HG03039 (cell line): ENCODE measurements around the gene ADARB1.

Experiments used
- ATAC-seq: cut with Tn5 transposase; IDR thresholded peaks from one replicate; pipeline ENCODE4 v1.9.1; 2021; ENCODE audit warnings: mild to moderate bottlenecking, moderate library complexity; ENCODE audit not compliant: unreplicated experiment

The ADARB1 gene

GRCh38 chr21:45074818-45075595 is 627 bp downstream of the ADARB1 start:
- no peak for ATAC-seq

- no peak for ATAC-seq
Observed at GRCh38 chr21:45075596-45076244, 1.3 kb downstream of the ADARB1 start.

- ATAC-seq: no peak
Observed at GRCh38 chr21:45076245-45076711, 1.9 kb downstream of the ADARB1 start.

GRCh38 chr21:45078371-45078770 is 4.0 kb downstream of the ADARB1 start:
- no peak for ATAC-seq

GRCh38 chr21:45078877-45079281 is 4.5 kb downstream of the ADARB1 start:
- ATAC-seq: no peak

GRCh38 chr21:45079351-45079750 is 5.0 kb downstream of the ADARB1 start:
- ATAC-seq: no peak

- ATAC-seq: no peak
Observed at GRCh38 chr21:45080232-45080631, 5.9 kb downstream of the ADARB1 start.

GRCh38 chr21:45080639-45081414 is 6.4 kb downstream of the ADARB1 start:
- no peak for ATAC-seq

GRCh38 chr21:45081636-45082035 is 7.3 kb downstream of the ADARB1 start:
- no peak for ATAC-seq

GRCh38 chr21:45082736-45083135 is 8.4 kb downstream of the ADARB1 start:
- no peak for ATAC-seq

- ATAC-seq: no peak
Observed at GRCh38 chr21:45084121-45084520, 9.7 kb downstream of the ADARB1 start.

- no peak for ATAC-seq
Observed at GRCh38 chr21:45084881-45085536, 10.6 kb downstream of the ADARB1 start.

- no peak for ATAC-seq
Observed at GRCh38 chr21:45085700-45086099, 11.3 kb downstream of the ADARB1 start.

GRCh38 chr21:45086337-45086958 is 12.1 kb downstream of the ADARB1 start:
- no peak for ATAC-seq

- ATAC-seq: no peak
Observed at GRCh38 chr21:45087022-45087823, 12.8 kb downstream of the ADARB1 start.

- no peak for ATAC-seq
Observed at GRCh38 chr21:45088116-45088515, 13.7 kb downstream of the ADARB1 start.

GRCh38 chr21:45088729-45089128 is 14.3 kb downstream of the ADARB1 start:
- ATAC-seq: no peak

GRCh38 chr21:45089964-45090363 is 15.6 kb downstream of the ADARB1 start:
- no peak for ATAC-seq

GRCh38 chr21:45090966-45091365 is 16.6 kb downstream of the ADARB1 start:
- ATAC-seq: no peak
